CD4-positive, alpha-beta T cell treated with Interferon gamma for 1 hour (primary cell): ENCODE results near the gene ZNF592.

Source experiments
- DNase-seq: peaks from one replicate; pipeline ENCODE4 v3.0.0-alpha.2; 2020

The ZNF592 gene

DNA sequence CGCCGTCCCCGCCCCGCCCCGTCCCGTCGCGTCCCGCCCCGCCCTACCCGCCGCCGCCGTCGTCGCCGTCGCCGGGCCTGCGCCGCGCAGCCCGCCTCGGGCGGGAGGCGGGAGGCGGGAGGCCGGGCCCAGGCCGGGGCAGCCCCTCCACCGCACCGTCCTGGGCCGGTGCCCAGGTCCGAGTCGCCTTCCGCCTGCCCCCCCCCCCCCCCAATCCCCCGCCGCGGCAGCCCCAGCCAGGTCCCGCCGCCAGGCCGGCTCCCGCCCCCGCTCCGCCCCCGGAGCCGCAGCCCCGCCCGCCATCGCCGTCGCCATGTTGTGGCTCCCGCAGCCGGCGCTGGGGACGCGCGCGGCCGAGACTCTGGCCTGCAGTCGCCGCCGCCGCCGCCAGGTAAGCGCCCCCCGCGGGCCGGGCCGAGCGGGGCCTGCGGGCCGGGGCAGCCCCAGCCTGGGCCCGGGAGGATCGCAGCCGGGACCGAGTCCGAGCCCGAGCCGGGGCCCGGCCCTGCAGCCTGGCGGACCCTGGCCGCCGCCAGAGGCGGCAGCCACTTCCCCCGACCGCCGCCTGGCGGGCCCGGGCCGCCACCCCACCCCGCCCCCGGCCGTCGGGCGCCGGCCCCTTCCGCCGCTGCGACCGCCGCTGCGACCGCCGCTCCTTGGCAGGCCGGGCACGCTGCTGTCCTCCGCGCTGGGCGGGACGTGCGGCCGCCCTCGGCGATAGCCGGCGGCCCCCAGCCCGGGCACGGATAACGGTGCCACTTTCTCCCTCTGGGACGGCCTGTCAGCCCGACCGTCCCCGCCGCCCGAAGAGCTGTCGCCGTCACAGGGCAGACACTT lies at the start of gene ZNF592:
ZNF592 (plus strand) TSS at position 319 of the 837 bp plus-strand sequence. CDS start 34,084 bp downstream, outside the sequence.
- peak; percentile 83 for DNase-seq

- DNase-seq: no peak
These were observed 48.7 kb upstream of the ZNF592 start for GRCh38 chr15:84699538-84700191.

- DNase-seq: no peak
These were observed 45.4 kb upstream of the ZNF592 start for GRCh38 chr15:84702961-84703482.

GRCh38 chr15:84703808-84704207 lies 44.6 kb upstream of the ZNF592 start:
- DNase-seq: no peak

DNA sequence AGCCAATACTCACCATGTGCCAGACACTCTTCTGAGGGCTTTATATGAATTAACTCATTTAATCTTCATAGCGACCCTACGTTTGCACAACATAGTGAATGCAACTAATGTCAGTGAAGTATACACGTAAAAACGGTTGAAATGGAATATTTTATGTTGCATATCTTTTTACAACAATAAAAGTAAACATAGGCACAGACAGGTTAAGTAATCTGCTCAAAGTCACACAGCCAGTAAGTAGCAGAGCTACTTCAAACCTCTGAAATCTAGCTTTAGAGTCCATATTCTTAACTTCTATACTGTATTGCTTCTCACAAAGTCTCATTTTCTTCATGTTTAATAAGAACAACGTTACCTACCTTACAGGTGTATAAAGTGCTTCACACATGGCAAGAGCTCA lies 34.0 kb upstream of the ZNF592 start:
- DNase-seq: no peak

- no peak for DNase-seq
These were observed 33.6 kb upstream of the ZNF592 start for GRCh38 chr15:84714821-84715220.

DNA sequence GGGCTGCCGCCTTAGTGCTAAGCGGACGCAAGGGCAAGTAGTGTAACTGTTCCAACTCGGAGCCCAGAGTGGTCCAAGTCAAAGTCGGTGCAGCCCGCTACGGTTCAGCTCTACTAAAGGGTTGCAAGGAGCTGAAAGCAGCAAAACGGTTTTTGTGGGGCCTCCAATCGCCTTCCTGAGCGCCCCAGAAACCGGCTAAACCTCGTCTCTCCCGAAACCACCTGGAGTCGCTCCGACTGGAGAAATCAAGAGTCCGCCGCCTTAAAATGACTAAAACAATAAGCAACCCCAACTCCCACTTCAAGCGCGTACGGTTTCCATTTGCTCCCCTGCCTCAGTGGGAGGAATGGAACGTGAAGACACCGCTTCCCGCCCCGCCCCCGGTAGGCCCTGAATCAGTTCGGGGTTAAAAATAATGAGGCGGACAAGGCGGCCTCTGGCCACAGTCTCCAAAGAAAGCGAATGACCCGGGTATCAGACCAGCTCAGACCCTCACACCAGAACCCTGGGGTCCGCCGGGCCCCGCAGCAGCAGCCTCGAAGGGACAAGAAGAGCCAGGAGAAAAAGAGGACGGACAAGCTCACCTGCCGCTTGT lies 32.9 kb upstream of the ZNF592 start:
- DNase-seq: no peak

- peak; percentile 93 for DNase-seq
These were observed 32.2 kb upstream of the ZNF592 start, which contains the start of gene SEC11A for GRCh38 chr15:84716036-84716732. Gene SEC11A, minus strand, starts transcription at chr15:84716139. Its CDS starts 64 bp downstream, at chr15:84716075.

- peak; percentile 7 for DNase-seq
These were observed 27.0 kb upstream of the ZNF592 start for GRCh38 chr15:84721371-84721770.

DNA sequence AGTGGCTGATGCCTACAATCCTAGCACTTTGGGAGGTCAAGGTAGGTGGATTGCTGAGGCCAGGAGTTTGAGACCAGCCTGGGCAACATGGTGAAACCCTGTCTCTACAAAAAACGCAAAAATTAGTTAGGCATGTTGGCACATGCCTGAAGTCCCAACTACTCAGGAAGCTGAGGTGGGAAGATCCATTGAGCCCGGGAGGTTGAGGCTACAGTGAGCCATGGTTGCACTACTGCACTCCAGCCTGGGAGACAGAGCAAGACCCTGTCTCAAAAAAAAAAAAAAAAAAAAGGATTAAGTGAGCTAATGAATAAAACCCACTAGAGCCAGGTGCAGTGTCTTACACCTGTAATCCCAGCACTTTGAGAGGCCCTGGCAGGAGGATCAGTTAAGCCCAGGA lies 25.8 kb upstream of the ZNF592 start:
- DNase-seq: no peak

DNA sequence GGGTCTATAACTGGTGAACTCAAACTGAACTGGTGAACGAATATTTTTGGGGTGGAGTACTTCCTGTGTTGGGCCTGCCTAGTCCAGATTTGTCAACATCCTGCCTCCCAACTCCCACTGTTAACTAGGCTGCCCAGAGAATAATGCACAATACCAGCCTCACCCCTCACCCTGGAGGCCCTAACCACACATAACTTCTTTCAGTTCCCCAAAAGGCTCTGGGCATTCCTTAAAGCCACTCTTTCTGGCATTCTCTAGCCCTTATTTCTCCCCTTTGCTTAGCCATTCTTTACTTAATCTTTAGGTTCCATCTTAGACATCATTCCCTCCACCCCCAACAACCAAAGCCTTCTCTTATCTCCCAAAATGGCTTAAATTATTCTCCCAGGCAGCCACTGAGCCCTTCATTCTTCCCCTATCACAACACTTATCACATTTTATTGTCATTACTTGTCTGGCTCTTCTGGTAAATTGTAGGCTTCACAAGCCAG lies 23.3 kb upstream of the ZNF592 start:
- peak; percentile 64 for DNase-seq

DNA sequence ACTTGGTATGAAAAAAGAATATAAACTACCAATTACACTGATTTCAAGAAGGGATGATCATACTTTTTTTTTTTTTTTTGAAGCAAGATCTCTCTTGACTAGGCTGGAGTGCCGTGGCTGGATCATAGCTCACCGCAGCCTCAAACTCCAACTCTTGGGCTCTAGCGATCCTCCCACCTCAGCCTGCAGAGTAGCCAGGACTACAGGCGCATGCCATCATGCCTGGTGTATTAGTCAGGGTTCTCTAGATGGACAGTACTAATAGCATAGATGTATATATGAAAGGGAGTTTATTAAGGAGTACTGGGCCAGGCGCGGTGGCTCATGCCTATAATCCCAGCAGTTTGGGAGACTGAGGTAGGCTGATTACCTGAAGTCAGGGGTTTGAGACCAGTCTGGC lies 21.0 kb upstream of the ZNF592 start:
- no peak for DNase-seq

DNA sequence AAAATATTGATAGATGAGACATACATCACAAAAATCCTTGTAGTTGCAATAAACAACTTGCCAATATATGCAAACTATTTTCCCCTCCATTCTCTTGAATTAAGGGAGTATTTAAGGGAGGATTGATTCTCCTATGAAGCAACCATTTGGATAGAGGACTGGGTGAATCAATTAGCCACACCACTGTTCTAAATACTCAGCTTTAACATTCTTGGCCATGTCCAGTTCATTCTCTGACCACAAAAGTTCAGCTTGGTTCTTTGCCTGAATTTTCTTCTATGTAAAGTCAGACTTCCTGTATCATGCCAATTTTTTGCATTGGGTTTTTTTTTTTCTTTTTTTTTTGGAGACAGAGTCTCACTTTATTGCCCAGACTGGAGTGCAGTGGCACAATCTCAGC lies 16.6 kb upstream of the ZNF592 start:
- DNase-seq: no peak

DNA sequence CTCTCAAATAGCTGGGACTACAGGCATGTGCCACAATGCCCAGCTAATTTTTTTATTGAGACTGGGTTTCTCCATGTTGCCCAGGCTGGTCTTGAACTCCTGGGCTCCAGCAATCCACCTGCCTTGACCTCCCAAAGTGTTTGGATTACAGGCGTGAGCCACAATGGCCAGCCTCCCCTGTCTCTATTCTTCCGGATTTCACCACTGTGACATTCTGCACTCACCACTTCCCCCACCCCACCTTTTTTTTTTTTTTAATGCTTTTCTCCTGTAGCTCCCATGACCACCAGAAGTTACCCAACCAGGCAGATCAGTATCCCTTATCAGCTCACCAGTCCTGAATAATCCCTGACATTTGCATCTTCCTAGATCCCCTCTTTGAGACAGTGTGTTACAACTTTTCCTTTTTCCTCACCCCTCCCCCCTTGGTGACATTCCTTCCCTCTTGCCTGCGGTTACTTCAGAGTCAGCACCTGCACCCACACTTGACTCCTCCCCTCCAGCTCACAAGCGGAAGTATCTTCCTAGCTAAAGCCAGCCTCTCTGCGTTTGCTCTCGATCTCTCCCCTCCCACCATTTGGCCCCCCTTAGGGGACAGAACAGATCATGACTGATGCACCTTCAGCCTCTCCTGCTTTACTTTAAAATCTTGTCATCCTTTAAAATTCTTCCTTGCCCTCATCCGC lies 13.5 kb upstream of the ZNF592 start:
- DNase-seq: peak; percentile 73

DNA sequence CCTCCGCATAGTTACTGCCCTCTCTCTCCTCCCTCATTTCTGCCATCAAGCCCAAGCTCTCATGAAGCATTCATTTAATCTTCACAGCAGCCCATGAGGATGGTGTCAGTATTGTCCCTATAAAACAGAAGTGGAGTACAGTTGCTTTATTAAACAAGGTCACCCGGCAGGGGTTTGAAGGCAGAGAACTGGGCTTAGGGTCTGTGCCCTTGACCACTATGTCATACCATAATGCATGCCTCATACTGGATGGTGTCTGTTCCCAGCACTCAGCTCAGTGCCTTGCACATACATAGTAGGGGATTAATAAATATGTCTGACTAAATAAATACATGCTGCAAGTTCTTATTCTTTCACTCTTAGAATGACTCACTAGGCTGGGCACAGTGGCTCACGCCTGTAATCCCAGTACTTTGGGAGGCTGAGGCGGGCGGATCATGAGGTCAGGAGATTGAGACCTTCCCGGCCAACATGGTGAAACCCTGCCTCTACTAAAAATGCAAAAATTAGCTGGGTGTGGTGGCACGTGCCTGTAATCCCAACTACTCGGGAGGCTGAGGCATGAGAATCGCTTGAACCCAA lies 12.8 kb upstream of the ZNF592 start:
- DNase-seq: peak; percentile 16

DNA sequence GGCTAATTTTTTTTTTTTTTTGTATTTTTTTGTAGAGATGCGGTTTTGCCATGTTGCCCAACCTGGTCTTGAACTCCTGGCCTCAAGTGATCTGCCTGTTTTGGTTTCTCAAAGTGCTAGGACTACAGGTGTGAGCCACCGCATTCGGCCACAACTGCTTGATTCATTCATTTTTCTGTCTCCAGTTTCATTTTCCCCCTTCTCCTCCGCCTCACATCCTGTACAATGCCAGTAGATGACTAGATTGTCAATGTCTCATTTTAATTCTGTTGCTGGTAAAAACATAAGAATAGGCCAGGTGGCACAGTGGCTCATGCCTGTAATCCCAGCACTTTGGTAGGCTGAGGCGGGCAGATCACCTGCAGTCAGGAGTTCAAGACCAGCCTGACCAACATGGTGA lies 12.0 kb upstream of the ZNF592 start:
- peak; percentile 48 for DNase-seq

DNA sequence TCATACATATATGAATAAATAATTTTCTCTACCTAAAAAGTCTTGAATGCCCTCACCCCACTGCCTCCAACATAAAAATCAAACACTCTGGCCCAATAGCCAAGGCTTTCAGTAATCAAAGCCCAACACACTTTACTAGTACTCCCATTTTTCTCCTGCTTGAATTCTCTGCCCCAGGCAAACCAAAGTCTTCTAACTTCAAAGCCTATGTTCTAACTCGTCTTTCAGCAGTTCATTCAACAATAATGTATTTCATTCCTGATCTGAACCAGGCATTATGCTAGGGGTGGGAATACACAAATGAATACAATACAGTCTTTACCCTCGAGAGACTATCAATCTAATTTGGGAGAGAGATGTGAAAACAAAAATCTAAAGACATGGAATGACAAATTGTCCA lies 11.4 kb upstream of the ZNF592 start:
- DNase-seq: no peak

- DNase-seq: no peak
These were observed 7.7 kb upstream of the ZNF592 start for GRCh38 chr15:84740691-84741090.

- DNase-seq: no peak
These were observed 7.3 kb upstream of the ZNF592 start for GRCh38 chr15:84741121-84741520.

- DNase-seq: peak; percentile 78
These were observed 747 bp upstream of the ZNF592 start for GRCh38 chr15:84747416-84748273.
